ENCODE results near the gene ENPP4. TPM values are rescaled to one million over a fixed set of nuclear protein-coding genes. Genes with fewer than 3 reads are reported as not detected.
A peak's percentile ranks its signal among the peaks of the same experiment; 100 is the strongest.

ENPP4 gene
- not detected in 2 replicates for total RNA-seq (2011; cell fraction: chromatin; rRNA removed; ENCODE audit: low replicate concordance)
- not detected in 2 replicates for total RNA-seq (2011; cell fraction: nucleolus; rRNA removed)
- not detected in 2 replicates for total RNA-seq (2011; cell fraction: nucleoplasm; rRNA removed)
- total RNA-seq (2014; rRNA removed) (not detected in 2 replicates), total RNA-seq (2014; rRNA removed; fragmentation: Illumina TruSeq; extraction: Trizol) (not detected in 2 replicates), total RNA-seq (2015; rRNA removed; fragmentation: Illumina TruSeq; extraction: Trizol) (not detected in 2 replicates), total RNA-seq (2021) (0.04 and 0.07 TPM in 2 replicates), polyA plus RNA-seq (2011; rRNA removed) (not detected in 2 replicates), polyA plus RNA-seq (2014; fragmentation: Illumina TruSeq; extraction: Trizol) (not detected in 2 replicates), polyA plus RNA-seq (2014; fragmentation: Nextera tagmentation; extraction: Ambion mirVana) (not detected), polyA plus RNA-seq (2014; rRNA removed) (not detected in 2 replicates), polyA minus RNA-seq (2011; rRNA and poly(A)+ RNA removed) (not detected in 2 replicates), Bru-seq, nascent RNA (percentile 6 among the genes with signal in this experiment), BruChase-seq, experiment 1, labeled RNA remaining after a 2-hour chase (percentile 9 among the genes with signal in this experiment), BruChase-seq, experiment 2, labeled RNA remaining after a 6-hour chase (percentile 10 among the genes with signal in this experiment)
- not detected in 2 replicates for polyA plus RNA-seq (2011; cell fraction: cytosol; rRNA removed)
- not detected in 2 replicates for polyA plus RNA-seq (2011; cell fraction: nucleus; rRNA removed)
- polyA plus RNA-seq (2012): not detected in 2 replicates
- not detected in 2 replicates for polyA minus RNA-seq (2011; cell fraction: cytosol; rRNA and poly(A)+ RNA removed)
- not detected in 2 replicates for polyA minus RNA-seq (2011; cell fraction: nucleus; rRNA and poly(A)+ RNA removed)
- long read RNA-seq, experiment 1: 0 reads
- long read RNA-seq, experiment 2: 0 reads
- long read RNA-seq, experiment 3: 0 reads

GRCh38 chr6:46129629-46130511 is at the start of gene ENPP4:
TSS of gene ENPP4 (plus strand) at chr6:46129989. CDS start at chr6:46139584, 9,595 bp downstream.
- no peaks in the 10 kb centered on the region for H3K9me3 ChIP-seq (replicated peaks; ENCODE audit: control insufficient read depth, insufficient read depth, low read depth, low read length)
- H3K79me2 ChIP-seq (ENCODE audit: control insufficient read depth, insufficient read depth, low read length): no peaks in the 10 kb centered on the region
- ATAC-seq (peak; percentile 34; the same call in 1 of the 3 replicates), DNase-seq (ENCODE audit: extremely low read depth in 1 of 4, low spot score in 3 of 4) (peak in 1 of 4 experiments; percentile 47), FAIRE-seq (no peak)
- in situ Hi-C loops (cut with MboI): no loop called here
- ChIA-PET CTCF (ENCODE audit: low intra/inter-chr PET ratio) (no interaction called here), POLR2A (interaction anchor here (0.7 kb wide), 1 partner anchor 13 kb away, joined by 4 read pairs; no protein-coding TSS in a partner anchor)
- H3K9me1 ChIP-seq (ENCODE audit: control insufficient read depth, insufficient read depth, low read length): no peaks in the 10 kb centered on the region
- no peak within 1 kb of the TSS for H2AFZ ChIP-seq (ENCODE audit: low read depth, low read length)
- H3K4me1 ChIP-seq (replicated peaks in 1 of 2; ENCODE audit: control insufficient read depth in 2 of 2, insufficient read depth in 2 of 2, low read length in 2 of 2): peaks cover 0 to 4% of the 10 kb centered on the region in 2 experiments; a peak in 1 of 5 replicates
- no peak within 1 kb of the TSS for H3K4me2 ChIP-seq (ENCODE audit: insufficient read depth, low read length)
- TF ChIP-seq FUS (optimal IDR thresholded peaks at IDR 0.05; ENCODE audit: low read depth, low read length): no peak
- TF ChIP-seq MAFG (tag; conservative IDR thresholded peaks at IDR 0.05): no peak
- TF ChIP-seq FOXP4 (CRISPR knock-in tag; IDR thresholded peaks at IDR 0.05; ENCODE audit: borderline replicate concordance): no peak
- no peak for TF ChIP-seq JUNB (CRISPR knock-in tag; conservative IDR thresholded peaks at IDR 0.05)
- no peak for TF ChIP-seq FOXO4 (CRISPR knock-in tag; IDR thresholded peaks at IDR 0.05)
- TF ChIP-seq ILK (tag; IDR thresholded peaks at IDR 0.05; ENCODE audit: borderline replicate concordance, low read depth): no peak
- no peak for TF ChIP-seq SMARCC2 (IDR thresholded peaks at IDR 0.05; ENCODE audit: low read depth)
- no peak for TF ChIP-seq MXI1 (IDR thresholded peaks at IDR 0.05; ENCODE audit: low read depth, low read length)
- WGBS (ENCODE audit: insufficient coverage, low coverage, missing lambda C conversion rate): 20% methylated on average over 39 of the region's 61 CpGs
- no peaks in the 10 kb centered on the region for H4K20me1 ChIP-seq (replicated peaks; ENCODE audit: control insufficient read depth, insufficient read depth, low read length)
- peaks cover 0 to 7% of the 10 kb centered on the region in 2 experiments; a peak in 2 of 5 replicates for H3K27me3 ChIP-seq (ENCODE audit: control insufficient read depth in 2 of 2, insufficient read depth in 2 of 2, low read length in 2 of 2)
- no peaks in the 10 kb centered on the region for H3K36me3 ChIP-seq (ENCODE audit: control insufficient read depth, insufficient read depth, low read length)
- no peak within 1 kb of the TSS for H3K27ac ChIP-seq (ENCODE audit: extremely low read depth, low read depth, low read length)
- no peak within 1 kb of the TSS for H3K4me3 ChIP-seq
- no peak within 1 kb of the TSS for H3K9ac ChIP-seq (ENCODE audit: insufficient read depth in 1 of 2, low read depth in 2 of 2, low read length in 2 of 2)
- no TSS peak for BruUV-seq (replicated peaks)
- intact Hi-C loops (cut with micrococcal nuclease): no loop called here

All from K562 (cell line).